IPS-20b (cell line): ENCODE measurements around the gene SFTPB.

ENCODE experiments used
- H3K27ac ChIP-seq: one replicate; pipeline ENCODE4 v1.5.1; 2013; ENCODE audit warnings: low read length
- H3K27me3 ChIP-seq: 2 replicates; pipeline ENCODE4 v1.6.1; 2013; ENCODE audit warnings: mild to moderate bottlenecking, low read length, inconsistent platforms; ENCODE audit not compliant: insufficient read depth
- H3K36me3 ChIP-seq: 2 replicates; pipeline ENCODE4 v1.6.1; 2013; ENCODE audit warnings: low read depth, mild to moderate bottlenecking, inconsistent platforms, low read length, moderate library complexity; ENCODE audit not compliant: insufficient read depth
- H3K4me1 ChIP-seq: 2 replicates; pipeline ENCODE4 v1.6.1; 2013; ENCODE audit warnings: mild to moderate bottlenecking, control low read depth, inconsistent platforms, low read length, moderate library complexity; ENCODE audit not compliant: insufficient read depth
- H3K4me3 ChIP-seq: 2 replicates; pipeline ENCODE4 v1.5.1; 2013; ENCODE audit warnings: mild to moderate bottlenecking, low read length, inconsistent platforms
- H3K9ac ChIP-seq: 2 replicates; pipeline ENCODE4 v1.6.1; 2013; ENCODE audit warnings: low read depth, mild to moderate bottlenecking, inconsistent platforms, low read length, moderate library complexity
- H3K9me3 ChIP-seq: 2 replicates; pipeline ENCODE4 v1.6.1; 2013; ENCODE audit warnings: mild to moderate bottlenecking, low read depth, low read length, inconsistent platforms; ENCODE audit not compliant: insufficient read depth

SFTPB gene

GRCh38 chr2:85682378-85682777 is 14.4 kb upstream of the SFTPB start:
- Histone ChIP-seq H3K4me3 (no peak overlapping the region), H3K4me1 (no peaks in the 10 kb centered on the region), H3K36me3 (no peaks in the 10 kb centered on the region), H3K9ac (no peak overlapping the region), H3K9me3 (no peaks in the 10 kb centered on the region), H3K27me3 (peaks cover 7% of the 10 kb centered on the region; the same call in 1 of the 2 replicates), H3K27ac (no peak overlapping the region)

GRCh38 chr2:85681776-85682175 is 13.8 kb upstream of the SFTPB start:
- Histone ChIP-seq H3K9me3 (no peaks in the 10 kb centered on the region), H3K27me3 (peaks cover 7% of the 10 kb centered on the region; the same call in 1 of the 2 replicates)

GRCh38 chr2:85681372-85681763 is 13.4 kb upstream of the SFTPB start:
- no peaks in the 10 kb centered on the region for H3K36me3 ChIP-seq
- no peak overlapping the region for H3K4me3 ChIP-seq
- H3K9ac ChIP-seq = no peak overlapping the region
- H3K9me3 ChIP-seq = no peaks in the 10 kb centered on the region
- H3K27me3 ChIP-seq = peaks cover 7% of the 10 kb centered on the region; the same call in 1 of the 2 replicates
- no peaks in the 10 kb centered on the region for H3K4me1 ChIP-seq
- no peak overlapping the region for H3K27ac ChIP-seq

More at GRCh38 chr2:85681776-85682175, 13.8 kb upstream of the SFTPB start:
- Histone ChIP-seq H3K9ac (no peak overlapping the region), H3K4me1 (no peaks in the 10 kb centered on the region), H3K4me3 (no peak overlapping the region), H3K27ac (no peak overlapping the region), H3K36me3 (no peaks in the 10 kb centered on the region)

GRCh38 chr2:85680707-85681371 is 12.8 kb upstream of the SFTPB start:
- Histone ChIP-seq H3K36me3 (no peaks in the 10 kb centered on the region), H3K9ac (no peak overlapping the region), H3K9me3 (no peaks in the 10 kb centered on the region), H3K4me1 (no peaks in the 10 kb centered on the region), H3K4me3 (no peak overlapping the region), H3K27me3 (peaks cover 7% of the 10 kb centered on the region; the same call in 1 of the 2 replicates), H3K27ac (no peak overlapping the region)

- Histone ChIP-seq H3K27me3 (peaks cover 7% of the 10 kb centered on the region; the same call in 1 of the 2 replicates), H3K9me3 (no peaks in the 10 kb centered on the region), H3K4me1 (no peaks in the 10 kb centered on the region), H3K27ac (no peak overlapping the region), H3K9ac (peak overlapping the region; percentile 11; the same call in 1 of the 2 replicates), H3K36me3 (no peaks in the 10 kb centered on the region), H3K4me3 (no peak overlapping the region; the same call in 1 of the 2 replicates)
Observed at GRCh38 chr2:85678794-85679672, 11.0 kb upstream of the SFTPB start.

- Histone ChIP-seq H3K9me3 (no peaks in the 10 kb centered on the region), H3K36me3 (no peaks in the 10 kb centered on the region), H3K4me1 (no peaks in the 10 kb centered on the region), H3K4me3 (no peak overlapping the region), H3K27ac (no peak overlapping the region), H3K27me3 (peaks cover 7% of the 10 kb centered on the region; the same call in 1 of the 2 replicates), H3K9ac (no peak overlapping the region)
Observed at GRCh38 chr2:85678377-85678776, 10.4 kb upstream of the SFTPB start.

GRCh38 chr2:85675866-85676548 is 8.0 kb upstream of the SFTPB start:
- no peaks in the 10 kb centered on the region for H3K4me1 ChIP-seq
- no peaks in the 10 kb centered on the region for H3K9me3 ChIP-seq
- no peak overlapping the region for H3K9ac ChIP-seq

GRCh38 chr2:85675427-85675826 is 7.4 kb upstream of the SFTPB start:
- Histone ChIP-seq H3K4me3 (no peak overlapping the region), H3K27ac (no peak overlapping the region), H3K4me1 (no peaks in the 10 kb centered on the region), H3K27me3 (peaks cover 2% of the 10 kb centered on the region; the same call in 1 of the 2 replicates), H3K9me3 (no peaks in the 10 kb centered on the region), H3K9ac (no peak overlapping the region), H3K36me3 (no peaks in the 10 kb centered on the region)

More at GRCh38 chr2:85675866-85676548, 8.0 kb upstream of the SFTPB start:
- H3K36me3 ChIP-seq = no peaks in the 10 kb centered on the region
- H3K4me3 ChIP-seq = no peak overlapping the region
- peaks cover 7% of the 10 kb centered on the region; the same call in 1 of the 2 replicates for H3K27me3 ChIP-seq
- no peak overlapping the region for H3K27ac ChIP-seq

- Histone ChIP-seq H3K9me3 (no peaks in the 10 kb centered on the region), H3K36me3 (no peaks in the 10 kb centered on the region), H3K27ac (no peak overlapping the region), H3K4me3 (no peak overlapping the region), H3K9ac (no peak overlapping the region), H3K27me3 (no peaks in the 10 kb centered on the region), H3K4me1 (no peaks in the 10 kb centered on the region)
Observed at GRCh38 chr2:85674417-85674816, 6.4 kb upstream of the SFTPB start.

GRCh38 chr2:85673716-85674375 is 5.8 kb upstream of the SFTPB start:
- Histone ChIP-seq H3K27me3 (no peaks in the 10 kb centered on the region), H3K4me1 (no peaks in the 10 kb centered on the region), H3K9me3 (no peaks in the 10 kb centered on the region), H3K27ac (no peak overlapping the region), H3K36me3 (no peaks in the 10 kb centered on the region), H3K9ac (no peak overlapping the region), H3K4me3 (no peak overlapping the region)

- H3K4me1 ChIP-seq = no peaks in the 10 kb centered on the region
- no peak overlapping the region for H3K9ac ChIP-seq
- no peak overlapping the region for H3K4me3 ChIP-seq
- H3K27ac ChIP-seq = no peak overlapping the region
- no peaks in the 10 kb centered on the region for H3K27me3 ChIP-seq
- no peaks in the 10 kb centered on the region for H3K9me3 ChIP-seq
- H3K36me3 ChIP-seq = no peaks in the 10 kb centered on the region
Observed at GRCh38 chr2:85672456-85672855, 4.5 kb upstream of the SFTPB start.
